HG03469 (cell line): Measurements from ENCODE around the gene CDYL.
"Not testable (repeated sequence)": the region's sequence is repeated elsewhere in the genome, so short reads cannot be mapped to it uniquely, and the experiment has no call there.

Experiments used
- ATAC-seq: cut with Tn5 transposase; IDR thresholded peaks from one replicate; pipeline ENCODE4 v1.9.1; 2021; ENCODE audit warnings: mild to moderate bottlenecking, moderate library complexity, moderate number of reproducible peaks; ENCODE audit not compliant: unreplicated experiment

The CDYL gene

GRCh38 chr6:4829089-4829488, 52.9 kb downstream of the CDYL start:
- no peak for ATAC-seq

- not testable (repeated sequence) for ATAC-seq
Measured at GRCh38 chr6:4835540-4835939, 59.3 kb downstream of the CDYL start.

GRCh38 chr6:4840169-4840568, 64.0 kb downstream of the CDYL start:
- no peak for ATAC-seq

- no peak for ATAC-seq
Measured at GRCh38 chr6:4844108-4844507, 67.9 kb downstream of the CDYL start.

GRCh38 chr6:4846387-4846786, 70.2 kb downstream of the CDYL start:
- no peak for ATAC-seq

GRCh38 chr6:4848382-4849068, 72.3 kb downstream of the CDYL start:
- ATAC-seq = no peak

GRCh38 chr6:4849226-4850022, 73.2 kb downstream of the CDYL start:
- ATAC-seq = no peak

GRCh38 chr6:4851035-4851434, 74.8 kb downstream of the CDYL start:
- ATAC-seq = no peak

- not testable (repeated sequence) for ATAC-seq
Measured at GRCh38 chr6:4852186-4852585, 76.0 kb downstream of the CDYL start.

GRCh38 chr6:4852938-4853337, 76.7 kb downstream of the CDYL start:
- no peak for ATAC-seq

GRCh38 chr6:4853349-4853748, 77.1 kb downstream of the CDYL start:
- no peak for ATAC-seq

GRCh38 chr6:4853782-4854511, 77.7 kb downstream of the CDYL start:
- no peak for ATAC-seq

GRCh38 chr6:4856785-4857184, 80.6 kb downstream of the CDYL start:
- no peak for ATAC-seq

- no peak for ATAC-seq
Measured at GRCh38 chr6:4858194-4859015, 82.2 kb downstream of the CDYL start.

- no peak for ATAC-seq
Measured at GRCh38 chr6:4860387-4860786, 84.2 kb downstream of the CDYL start.

GRCh38 chr6:4861564-4861963, 85.4 kb downstream of the CDYL start:
- no peak for ATAC-seq

GRCh38 chr6:4864519-4864918, 88.3 kb downstream of the CDYL start:
- ATAC-seq = no peak

GRCh38 chr6:4865006-4865405, 88.8 kb downstream of the CDYL start:
- ATAC-seq = not testable (repeated sequence)

GRCh38 chr6:4870821-4871494, 94.8 kb downstream of the CDYL start:
- no peak for ATAC-seq

GRCh38 chr6:4871825-4872224, 95.6 kb downstream of the CDYL start:
- ATAC-seq = no peak
